HEK293 (cell line): Measurements from ENCODE around the gene CDHR1.

ENCODE experiments used
- CTCF ChIA-PET: fragments of 350-600 bp; formaldehyde crosslinking; extraction: SDS; loops from one replicate; lab custom pipeline; 2021; ENCODE audit warnings: antibody characterized with exemption; lab: Yijun Ruan, JAX
- POLR2A ChIA-PET: fragments of 300-600 bp; formaldehyde crosslinking; extraction: SDS; loops from one replicate; lab custom pipeline; 2020; ENCODE audit warnings: antibody characterized with exemption, inconsistent platforms; lab: Yijun Ruan, JAX
- H3K27ac ChIP-seq: fragments of 200-500 bp; sonication (Bioruptor generic); 2 replicates; pipeline ENCODE4 v1.5.1; 2014; ENCODE audit warnings: low read depth, low read length, control low read depth, inconsistent platforms; ENCODE audit errors: extremely low read depth
- H3K36me3 ChIP-seq, 2 experiments: fragments of 200-500 bp in 1 of 2; sonication (Bioruptor generic) in 1 of 2; 1 replicate in 1 of 2; 2 replicates in 1 of 2; pipeline ENCODE4 v1.5.1; 2014 to 2017; ENCODE audit warnings: inconsistent platforms in 2 of 2, low read length in 2 of 2; ENCODE audit not compliant: control insufficient read depth in 2 of 2, insufficient read depth in 1 of 2
- H3K4me1 ChIP-seq: fragments of 200-500 bp; sonication (Bioruptor generic); 2 replicates; pipeline ENCODE4 v1.5.1; 2014; ENCODE audit warnings: mild to moderate bottlenecking, low read length, inconsistent platforms; ENCODE audit not compliant: control insufficient read depth, insufficient read depth
- H3K4me3 ChIP-seq: 2 replicates; pipeline ENCODE4 v1.5.1; 2011; ENCODE audit warnings: low read depth, mild to moderate bottlenecking, control low read depth, low read length, moderate library complexity
- H3K9me3 ChIP-seq: fragments of 200-500 bp; sonication (Bioruptor generic); 2 replicates; pipeline ENCODE4 v1.5.1; 2014; ENCODE audit warnings: low read depth, low read length, inconsistent platforms; ENCODE audit not compliant: control insufficient read depth, insufficient read depth
- ATF2 ChIP-seq: fragments of 450-650 bp; formaldehyde crosslinking; IDR thresholded peaks from 2 replicates; pipeline ENCODE4 v1.5.1; 2016; ENCODE audit warnings: missing biosample characterization, missing genetic modification characterization, low read depth
- FEZF1 ChIP-seq: fragments of 450-650 bp; formaldehyde crosslinking; IDR thresholded peaks from 2 replicates; pipeline ENCODE4 v1.5.1; 2016; ENCODE audit warnings: missing biosample characterization, missing genetic modification characterization
- HIC1 ChIP-seq: fragments of 450-650 bp; formaldehyde crosslinking; IDR thresholded peaks from 2 replicates; pipeline ENCODE4 v1.5.1; 2016; ENCODE audit warnings: missing biosample characterization, missing genetic modification characterization
- PRDM2 ChIP-seq: fragments of 450-650 bp; formaldehyde crosslinking; IDR thresholded peaks from 2 replicates; pipeline ENCODE4 v1.5.1; 2016; ENCODE audit warnings: missing biosample characterization, missing genetic modification characterization, borderline replicate concordance
- PRDM6 ChIP-seq: fragments of 450-650 bp; formaldehyde crosslinking; IDR thresholded peaks from 2 replicates; pipeline ENCODE4 v1.5.1; 2017; ENCODE audit warnings: missing biosample characterization, missing genetic modification characterization
- SCRT1 ChIP-seq: fragments of 450-650 bp; formaldehyde crosslinking; IDR thresholded peaks from 2 replicates; pipeline ENCODE4 v1.5.1; 2016; ENCODE audit warnings: missing biosample characterization, missing genetic modification characterization, borderline replicate concordance
- SP3 ChIP-seq: fragments of 450-650 bp; formaldehyde crosslinking; IDR thresholded peaks from 2 replicates; pipeline ENCODE4 v1.5.1; 2016; ENCODE audit warnings: missing biosample characterization, missing genetic modification characterization
- ZBTB48 ChIP-seq: fragments of 450-650 bp; formaldehyde crosslinking; IDR thresholded peaks from 2 replicates; pipeline ENCODE4 v1.5.1; 2016; ENCODE audit warnings: missing biosample characterization, missing genetic modification characterization
- ZEB2 ChIP-seq: fragments of 450-650 bp; formaldehyde crosslinking; IDR thresholded peaks from 2 replicates; pipeline ENCODE4 v1.5.1; 2016; ENCODE audit warnings: missing biosample characterization, missing genetic modification characterization
- ZNF510 ChIP-seq: fragments of 450-650 bp; formaldehyde crosslinking; IDR thresholded peaks from 2 replicates; pipeline ENCODE4 v1.5.1; 2018; ENCODE audit warnings: mild to moderate bottlenecking, missing genetic modification characterization, missing biosample characterization; ENCODE audit not compliant: insufficient replicate concordance
- ZNF654 ChIP-seq: fragments of 450-650 bp; formaldehyde crosslinking; IDR thresholded peaks from 2 replicates; pipeline ENCODE4 v1.5.1; 2016; ENCODE audit warnings: low read depth, missing biosample characterization, missing genetic modification characterization
- ZNF660 ChIP-seq: fragments of 450-650 bp; IDR thresholded peaks from 2 replicates; pipeline ENCODE4 v1.5.1; 2018; ENCODE audit warnings: missing biosample characterization, mild to moderate bottlenecking, missing genetic modification characterization
- ZNF664 ChIP-seq: fragments of 450-650 bp; formaldehyde crosslinking; IDR thresholded peaks from 2 replicates; pipeline ENCODE4 v1.5.1; 2016; ENCODE audit warnings: missing biosample characterization, missing genetic modification characterization
- ZNF677 ChIP-seq: fragments of 450-650 bp; IDR thresholded peaks from 2 replicates; pipeline ENCODE4 v1.5.0; 2018; ENCODE audit warnings: missing biosample characterization, mild to moderate bottlenecking, missing genetic modification characterization, moderate library complexity
- ZNF692 ChIP-seq: fragments of 450-650 bp; formaldehyde crosslinking; IDR thresholded peaks from 2 replicates; pipeline ENCODE4 v1.5.1; 2016; ENCODE audit warnings: missing biosample characterization, missing genetic modification characterization
- ZXDB ChIP-seq: fragments of 450-650 bp; formaldehyde crosslinking; IDR thresholded peaks from 2 replicates; pipeline ENCODE4 v1.5.1; 2016; ENCODE audit warnings: missing biosample characterization, missing genetic modification characterization

CDHR1 gene

GRCh38 chr10:84188815-84189214, 5.5 kb upstream of the CDHR1 start:
- CTCF ChIA-PET, result no interaction called here
- TF ChIP-seq HIC1 (tag by site-specific recombination) (no peak), ZXDB (tag by site-specific recombination) (no peak), SCRT1 (tag by site-specific recombination) (no peak), PRDM6 (tag by site-specific recombination) (no peak), ZNF664 (tag by site-specific recombination) (no peak), ZEB2 (tag by site-specific recombination) (no peak), ATF2 (tag by site-specific recombination) (no peak), ZNF660 (tag by site-specific recombination) (no peak)
- Histone ChIP-seq H3K4me1 (no peaks in the 10 kb centered on the region), H3K27ac (no peak overlapping the region), H3K4me3 (no peak overlapping the region), H3K9me3 (no peaks in the 10 kb centered on the region), H3K36me3 (no peaks in the 10 kb centered on the region)
- POLR2A ChIA-PET, result no interaction called here

GRCh38 chr10:84190621-84191020, 3.7 kb upstream of the CDHR1 start:
- no peak overlapping the region for H3K4me3 ChIP-seq
- H3K27ac ChIP-seq, result no peak overlapping the region
- H3K9me3 ChIP-seq, result no peaks in the 10 kb centered on the region
- TF ChIP-seq FEZF1 (tag by site-specific recombination), result no peak
- TF ChIP-seq ZNF677 (tag by site-specific recombination), result no peak
- no peak for TF ChIP-seq ZNF692 (tag by site-specific recombination)
- no peak for TF ChIP-seq ZBTB48 (tag by site-specific recombination)
- no peak for TF ChIP-seq SP3 (tag by site-specific recombination)
- no peak for TF ChIP-seq SCRT1 (tag by site-specific recombination)
- ChIA-PET CTCF (interaction anchor here (1.8 kb wide), 1 partner anchor 13 kb away, joined by 5 read pairs; no protein-coding TSS in a partner anchor), POLR2A (no interaction called here)
- H3K4me1 ChIP-seq, result peaks cover 3% of the 10 kb centered on the region
- no peaks in the 10 kb centered on the region for H3K36me3 ChIP-seq

- POLR2A ChIA-PET, result no interaction called here
- Histone ChIP-seq H3K27ac (no peak overlapping the region), H3K4me1 (peaks cover 5% of the 10 kb centered on the region), H3K9me3 (no peaks in the 10 kb centered on the region), H3K36me3 (no peaks in the 10 kb centered on the region), H3K4me3 (no peak overlapping the region)
- CTCF ChIA-PET, result interaction anchor here (1.1 to 1.8 kb wide), 2 partner anchors 12 to 43 kb away, joined by 4 to 5 read pairs; no protein-coding TSS in a partner anchor
- TF ChIP-seq PRDM2 (tag by site-specific recombination), result no peak
- TF ChIP-seq ZNF510 (tag by site-specific recombination), result no peak
- TF ChIP-seq ZNF654 (tag by site-specific recombination), result no peak
These were observed 3.2 kb upstream of the CDHR1 start for GRCh38 chr10:84191106-84191505.
